NT2/D1 (cell line): Measurements from ENCODE around the gene AGL.
"Not testable (repeated sequence)": the region's sequence is repeated elsewhere in the genome, so short reads cannot be mapped to it uniquely, and the experiment has no call there.

Experiments used
- DNase-seq: peaks from one replicate; pipeline ENCODE4 v3.0.0-alpha.2; 2011; ENCODE audit warnings: low read depth, low spot score
- H3K27me3 ChIP-seq: 2 replicates; pipeline ENCODE4 v1.6.0; 2011; ENCODE audit warnings: mild to moderate bottlenecking; ENCODE audit not compliant: insufficient read length, insufficient read depth
- H3K36me3 ChIP-seq: 2 replicates; pipeline ENCODE4 v1.6.1; 2011; ENCODE audit warnings: mild to moderate bottlenecking, low read length, mixed read lengths; ENCODE audit not compliant: insufficient read depth, insufficient read length
- H3K4me1 ChIP-seq: 2 replicates; pipeline ENCODE4 v1.5.1; 2011; ENCODE audit not compliant: insufficient read depth, insufficient read length
- H3K4me3 ChIP-seq: 2 replicates; pipeline ENCODE4 v1.5.1; 2011; ENCODE audit warnings: low read depth; ENCODE audit not compliant: insufficient read length
- H3K9ac ChIP-seq: 2 replicates; pipeline ENCODE4 v1.6.0; 2011; ENCODE audit warnings: low read depth; ENCODE audit not compliant: insufficient read length
- H3K9me3 ChIP-seq: 2 replicates; pipeline ENCODE4 v1.5.1; 2011; ENCODE audit warnings: mild to moderate bottlenecking, low read length; ENCODE audit not compliant: insufficient read depth
- SUZ12 ChIP-seq: IDR thresholded peaks from 2 replicates; pipeline ENCODE4 v1.6.1; 2011; ENCODE audit not compliant: insufficient read length, insufficient read depth; ENCODE audit errors: extremely low read depth
- YY1 ChIP-seq: IDR thresholded peaks from 2 replicates; pipeline ENCODE4 v1.6.1; 2011; ENCODE audit not compliant: insufficient read length, insufficient read depth
- ZNF274 ChIP-seq: IDR thresholded peaks from 2 replicates; pipeline ENCODE4 v1.6.1; 2011; ENCODE audit warnings: mild to moderate bottlenecking, low read depth, low read length

The AGL gene

GRCh38 chr1:99965646-99966375, 115.7 kb downstream of the AGL start:
- Histone ChIP-seq H3K9me3 (no peaks in the 10 kb centered on the region), H3K36me3 (no peaks in the 10 kb centered on the region), H3K4me3 (no peak overlapping the region), H3K4me1 (no peaks in the 10 kb centered on the region), H3K27me3 (no peaks in the 10 kb centered on the region), H3K9ac (no peak overlapping the region)
- TF ChIP-seq SUZ12 (no peak), ZNF274 (no peak), YY1 (no peak)
- DNase-seq, result no peak

DNA sequence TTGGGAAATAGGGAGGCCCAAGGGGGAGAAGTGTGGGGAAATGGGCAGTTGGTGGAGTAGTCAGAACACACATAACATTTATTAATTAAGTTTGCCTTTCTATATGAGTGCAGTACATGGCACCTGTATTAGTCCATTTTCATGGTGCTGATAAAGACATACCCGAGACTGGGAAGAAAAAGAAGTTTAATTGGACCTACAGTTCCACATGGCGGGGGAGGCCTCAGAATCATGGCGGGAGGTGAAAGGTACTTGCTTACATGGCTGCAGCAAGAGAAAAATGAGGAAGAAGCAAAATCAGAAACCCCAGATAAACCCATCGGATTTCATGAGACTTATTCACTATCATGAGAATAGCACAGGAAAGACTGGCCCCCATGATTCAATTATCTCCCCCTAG, 118.1 kb downstream of the AGL start:
- no peak for DNase-seq
- no peak for TF ChIP-seq YY1
- TF ChIP-seq SUZ12, result no peak
- no peak for TF ChIP-seq ZNF274
- Histone ChIP-seq H3K27me3 (no peaks in the 10 kb centered on the region), H3K9me3 (no peaks in the 10 kb centered on the region), H3K4me1 (no peaks in the 10 kb centered on the region), H3K4me3 (no peak overlapping the region), H3K36me3 (peaks cover 2% of the 10 kb centered on the region), H3K9ac (no peak overlapping the region)

GRCh38 chr1:99969260-99969728, 119.1 kb downstream of the AGL start:
- H3K4me3 ChIP-seq, result peak overlapping the region; percentile 78
- no peaks in the 10 kb centered on the region for H3K4me1 ChIP-seq
- TF ChIP-seq SUZ12 (no peak), ZNF274 (no peak), YY1 (no peak)
- no peaks in the 10 kb centered on the region for H3K27me3 ChIP-seq
- H3K9me3 ChIP-seq, result no peaks in the 10 kb centered on the region
- peaks cover 4% of the 10 kb centered on the region for H3K36me3 ChIP-seq
- peak overlapping the region; percentile 83 for H3K9ac ChIP-seq
- DNase-seq, result no peak

DNA sequence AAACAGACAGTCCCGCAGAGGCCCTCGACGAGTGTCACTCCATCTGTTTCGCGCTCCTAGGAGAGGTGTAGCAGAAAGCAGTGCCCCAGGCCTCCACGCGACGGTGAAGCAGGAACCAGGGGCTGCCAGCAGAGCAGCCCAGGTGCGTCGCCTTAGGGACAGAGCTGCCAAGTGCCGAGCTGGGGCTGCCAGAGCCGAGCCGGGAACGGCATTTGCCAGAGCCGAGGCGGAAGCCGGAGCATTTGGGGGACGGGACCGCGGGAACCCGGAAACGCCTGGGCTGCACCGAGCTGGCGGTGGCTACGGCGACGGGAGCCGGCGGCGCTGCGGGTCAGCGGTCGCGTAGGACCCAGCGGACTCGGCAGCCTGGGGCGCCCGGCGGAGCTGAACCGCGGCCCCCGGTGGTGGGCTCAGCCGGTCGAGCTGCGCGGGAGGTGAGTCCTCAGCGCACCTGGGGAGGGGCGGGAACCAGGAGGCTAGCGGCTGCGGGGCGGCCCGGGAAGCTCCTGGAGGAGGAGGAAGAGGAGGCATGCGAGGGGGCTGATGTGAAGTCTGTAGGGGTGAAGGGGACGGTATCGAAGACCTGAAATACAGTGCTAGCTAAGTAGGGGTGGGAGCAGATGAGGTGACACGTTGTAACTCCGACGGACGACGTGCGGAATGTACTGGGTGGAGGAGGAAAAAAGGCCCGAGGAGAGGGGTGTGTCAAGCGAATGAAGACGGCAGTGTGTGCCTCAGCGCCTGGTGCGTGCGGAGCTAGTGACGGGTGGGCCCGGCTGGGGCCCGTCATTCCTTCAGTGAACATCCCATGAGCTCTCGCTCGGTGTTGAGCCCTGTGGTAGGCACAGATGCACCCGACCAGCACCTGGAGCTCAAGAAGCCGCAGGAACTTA, 119.8 kb downstream of the AGL start, which contains the start of gene SLC35A3:
Gene SLC35A3 (plus strand): TSS at position 268 of the 893 bp plus-strand sequence. CDS start 23,559 bp downstream, outside the sequence.
- TF ChIP-seq YY1 (no peak), SUZ12 (no peak), ZNF274 (no peak)
- peak; percentile 75 for DNase-seq
- H3K27me3 ChIP-seq, result no peaks in the 10 kb centered on the region
- no peaks in the 10 kb centered on the region for H3K9me3 ChIP-seq
- H3K4me3 ChIP-seq, result peak within 1 kb of the TSS; percentile 78
- H3K9ac ChIP-seq, result peak within 1 kb of the TSS; percentile 83
- peaks cover 11% of the 10 kb centered on the region for H3K36me3 ChIP-seq
- no peaks in the 10 kb centered on the region for H3K4me1 ChIP-seq

GRCh38 chr1:99970713-99971255, 120.6 kb downstream of the AGL start:
- peak overlapping the region; percentile 83 for H3K9ac ChIP-seq
- peak overlapping the region; percentile 78 for H3K4me3 ChIP-seq
- no peaks in the 10 kb centered on the region for H3K4me1 ChIP-seq
- H3K36me3 ChIP-seq, result peaks cover 18% of the 10 kb centered on the region
- no peak for DNase-seq
- no peaks in the 10 kb centered on the region for H3K27me3 ChIP-seq
- TF ChIP-seq YY1 (no peak), ZNF274 (no peak), SUZ12 (no peak)
- H3K9me3 ChIP-seq, result no peaks in the 10 kb centered on the region

GRCh38 chr1:99972066-99972465, 121.9 kb downstream of the AGL start:
- peaks cover 19% of the 10 kb centered on the region for H3K36me3 ChIP-seq
- not testable (repeated sequence) for H3K27me3 ChIP-seq, DNase-seq, H3K9me3 ChIP-seq, H3K9ac ChIP-seq, H3K4me3 ChIP-seq, H3K4me1 ChIP-seq
